ENCODE data around the gene OGA. TPM values are rescaled to one million over a fixed set of nuclear protein-coding genes. Genes with fewer than 3 reads are reported as not detected.

The OGA gene
- total and polyA plus RNA-seq, 9 of the 15 experiments (the other 6 are each of a cell fraction or from before 2014, with no cell fraction given), result 13.5 to 73.5 (median 59.5) TPM

- TF ChIP-seq, protein P1, sequence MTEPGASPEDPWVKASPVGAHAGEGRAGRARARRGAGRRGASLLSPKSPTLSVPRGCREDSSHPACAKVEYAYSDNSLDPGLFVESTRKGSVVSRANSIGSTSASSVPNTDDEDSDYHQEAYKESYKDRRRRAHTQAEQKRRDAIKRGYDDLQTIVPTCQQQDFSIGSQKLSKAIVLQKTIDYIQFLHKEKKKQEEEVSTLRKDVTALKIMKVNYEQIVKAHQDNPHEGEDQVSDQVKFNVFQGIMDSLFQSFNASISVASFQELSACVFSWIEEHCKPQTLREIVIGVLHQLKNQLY (CRISPR knock-in tag; conservative IDR thresholded peaks at IDR 0.05), result no peak
- TF ChIP-seq, protein P2, sequence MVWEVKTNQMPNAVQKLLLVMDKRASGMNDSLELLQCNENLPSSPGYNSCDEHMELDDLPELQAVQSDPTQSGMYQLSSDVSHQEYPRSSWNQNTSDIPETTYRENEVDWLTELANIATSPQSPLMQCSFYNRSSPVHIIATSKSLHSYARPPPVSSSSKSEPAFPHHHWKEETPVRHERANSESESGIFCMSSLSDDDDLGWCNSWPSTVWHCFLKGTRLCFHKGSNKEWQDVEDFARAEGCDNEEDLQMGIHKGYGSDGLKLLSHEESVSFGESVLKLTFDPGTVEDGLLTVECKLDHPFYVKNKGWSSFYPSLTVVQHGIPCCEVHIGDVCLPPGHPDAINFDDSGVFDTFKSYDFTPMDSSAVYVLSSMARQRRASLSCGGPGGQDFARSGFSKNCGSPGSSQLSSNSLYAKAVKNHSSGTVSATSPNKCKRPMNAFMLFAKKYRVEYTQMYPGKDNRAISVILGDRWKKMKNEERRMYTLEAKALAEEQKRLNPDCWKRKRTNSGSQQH (CRISPR knock-in tag; IDR thresholded peaks at IDR 0.05), result no peak
- TF ChIP-seq, protein P3, sequence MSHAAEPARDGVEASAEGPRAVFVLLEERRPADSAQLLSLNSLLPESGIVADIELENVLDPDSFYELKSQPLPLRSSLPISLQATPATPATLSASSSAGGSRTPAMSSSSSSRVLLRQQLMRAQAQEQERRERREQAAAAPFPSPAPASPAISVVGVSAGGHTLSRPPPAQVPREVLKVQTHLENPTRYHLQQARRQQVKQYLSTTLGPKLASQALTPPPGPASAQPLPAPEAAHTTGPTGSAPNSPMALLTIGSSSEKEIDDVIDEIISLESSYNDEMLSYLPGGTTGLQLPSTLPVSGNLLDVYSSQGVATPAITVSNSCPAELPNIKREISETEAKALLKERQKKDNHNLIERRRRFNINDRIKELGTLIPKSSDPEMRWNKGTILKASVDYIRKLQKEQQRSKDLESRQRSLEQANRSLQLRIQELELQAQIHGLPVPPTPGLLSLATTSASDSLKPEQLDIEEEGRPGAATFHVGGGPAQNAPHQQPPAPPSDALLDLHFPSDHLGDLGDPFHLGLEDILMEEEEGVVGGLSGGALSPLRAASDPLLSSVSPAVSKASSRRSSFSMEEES (CRISPR knock-in tag; IDR thresholded peaks at IDR 0.05), result no peak
- no peak for TF ChIP-seq JUNB (CRISPR knock-in tag; conservative IDR thresholded peaks at IDR 0.05)
- no peak for TF ChIP-seq U2AF1 (optimal IDR thresholded peaks at IDR 0.05; ENCODE audit: low read depth, low read length)
- no peak for TF ChIP-seq ATF1 (CRISPR knock-in tag; IDR thresholded peaks at IDR 0.05)
- no peak for TF ChIP-seq ATF1 (tag; IDR thresholded peaks at IDR 0.05)
- TF ChIP-seq ZNF408 (CRISPR knock-in tag; IDR thresholded peaks at IDR 0.05; ENCODE audit: low read depth), result no peak
Measured at GRCh38 chr10:101775273-101776160, 42.7 kb downstream of the OGA start, which contains the start of gene FGF8 (continued).

Measured in K562 (cell line).